Measurements from ENCODE around the gene CRTC1.
"Not testable (repeated sequence)": the region's sequence is repeated elsewhere in the genome, so short reads cannot be mapped to it uniquely, and the experiment has no call there.

CRTC1 gene

GRCh38 chr19:18809149-18809868 lies 125.8 kb downstream of the CRTC1 start:
- peak; percentile 82 for DNase-seq (ENCODE audit: low read depth)

GRCh38 chr19:18811638-18812037 lies 128.2 kb downstream of the CRTC1 start:
- not testable (repeated sequence) for H3K4me3 ChIP-seq (ENCODE audit: control insufficient read depth, low read depth, low read length); DNase-seq (ENCODE audit: low read depth)

More at GRCh38 chr19:18809149-18809868, 125.8 kb downstream of the CRTC1 start:
- no peak for TF ChIP-seq CTCF (IDR thresholded peaks at IDR 0.05; ENCODE audit: control insufficient read depth, insufficient read depth, low read depth, low read length, missing control alignments)
- H3K4me3 ChIP-seq (ENCODE audit: control insufficient read depth, low read depth, low read length): no peak overlapping the region; the same call in 1 of the 2 replicates

GRCh38 chr19:18814063-18814462 lies 130.6 kb downstream of the CRTC1 start:
- TF ChIP-seq CTCF (IDR thresholded peaks at IDR 0.05; ENCODE audit: control insufficient read depth, insufficient read depth, low read depth, low read length, missing control alignments): peak; percentile 50
- no peak overlapping the region for H3K4me3 ChIP-seq (ENCODE audit: control insufficient read depth, low read depth, low read length)
- no peak for DNase-seq (ENCODE audit: low read depth)

GRCh38 chr19:18815673-18816072 lies 132.2 kb downstream of the CRTC1 start:
- DNase-seq (ENCODE audit: low read depth): no peak
- TF ChIP-seq CTCF (IDR thresholded peaks at IDR 0.05; ENCODE audit: control insufficient read depth, insufficient read depth, low read depth, low read length, missing control alignments): no peak
- H3K4me3 ChIP-seq (ENCODE audit: control insufficient read depth, low read depth, low read length): no peak overlapping the region

GRCh38 chr19:18816645-18817044 lies 133.2 kb downstream of the CRTC1 start:
- not testable (repeated sequence) for DNase-seq (ENCODE audit: low read depth); H3K4me3 ChIP-seq (ENCODE audit: control insufficient read depth, low read depth, low read length)

- no peak overlapping the region for H3K4me3 ChIP-seq (ENCODE audit: control insufficient read depth, low read depth, low read length)
- no peak for TF ChIP-seq CTCF (IDR thresholded peaks at IDR 0.05; ENCODE audit: control insufficient read depth, insufficient read depth, low read depth, low read length, missing control alignments)
- DNase-seq (ENCODE audit: low read depth): no peak
Observed at GRCh38 chr19:18817574-18817973, 134.1 kb downstream of the CRTC1 start.

GRCh38 chr19:18828786-18829185 lies 145.3 kb downstream of the CRTC1 start:
- TF ChIP-seq CTCF (IDR thresholded peaks at IDR 0.05; ENCODE audit: control insufficient read depth, insufficient read depth, low read depth, low read length, missing control alignments): no peak
- H3K4me3 ChIP-seq (ENCODE audit: control insufficient read depth, low read depth, low read length): no peak overlapping the region
- DNase-seq (ENCODE audit: low read depth): no peak

GRCh38 chr19:18830488-18830887 lies 147.0 kb downstream of the CRTC1 start:
- TF ChIP-seq CTCF (IDR thresholded peaks at IDR 0.05; ENCODE audit: control insufficient read depth, insufficient read depth, low read depth, low read length, missing control alignments): no peak
- no peak overlapping the region for H3K4me3 ChIP-seq (ENCODE audit: control insufficient read depth, low read depth, low read length)
- no peak for DNase-seq (ENCODE audit: low read depth)
